ENCODE measurements around the gene PLP2.
A peak's percentile ranks its signal among the peaks of the same experiment; 100 is the strongest.
"Not testable (repeated sequence)": the region's sequence is repeated elsewhere in the genome, so short reads cannot be mapped to it uniquely, and the experiment has no call there.

Gene PLP2

GRCh38 chrX:49164589-49165360, 6.9 kb upstream of the PLP2 start:
- DNase-seq (ENCODE audit: low read depth), result no peak
- no peak overlapping the region for H3K4me3 ChIP-seq (ENCODE audit: low read length)
- TF ChIP-seq CTCF (IDR thresholded peaks at IDR 0.05; ENCODE audit: insufficient read depth, low read depth, low read length, missing control alignments), result no peak

GRCh38 chrX:49165901-49166881, 5.5 kb upstream of the PLP2 start:
- peak; percentile 34 for TF ChIP-seq CTCF (IDR thresholded peaks at IDR 0.05; ENCODE audit: insufficient read depth, low read depth, low read length, missing control alignments)
- peak; percentile 95 for DNase-seq (ENCODE audit: low read depth)
- H3K4me3 ChIP-seq (ENCODE audit: low read length), result peak overlapping the region; percentile 54

- DNase-seq (ENCODE audit: low read depth), result peak; percentile 74
- TF ChIP-seq CTCF (IDR thresholded peaks at IDR 0.05; ENCODE audit: insufficient read depth, low read depth, low read length, missing control alignments), result no peak
- peak overlapping the region; percentile 54 for H3K4me3 ChIP-seq (ENCODE audit: low read length)
Observed at GRCh38 chrX:49166914-49167739, 4.6 kb upstream of the PLP2 start.

GRCh38 chrX:49167740-49168108, 4.0 kb upstream of the PLP2 start:
- TF ChIP-seq CTCF (IDR thresholded peaks at IDR 0.05; ENCODE audit: insufficient read depth, low read depth, low read length, missing control alignments), result no peak
- H3K4me3 ChIP-seq (ENCODE audit: low read length), result peak overlapping the region; percentile 54
- no peak for DNase-seq (ENCODE audit: low read depth)

- no peak for TF ChIP-seq CTCF (IDR thresholded peaks at IDR 0.05; ENCODE audit: insufficient read depth, low read depth, low read length, missing control alignments)
- H3K4me3 ChIP-seq (ENCODE audit: low read length), result peak overlapping the region; percentile 51
- peak; percentile 81 for DNase-seq (ENCODE audit: low read depth)
Observed at GRCh38 chrX:49172280-49172780, 632 bp downstream of the PLP2 start.

- DNase-seq (ENCODE audit: low read depth), result not testable (repeated sequence)
- H3K4me3 ChIP-seq (ENCODE audit: low read length), result peak overlapping the region; percentile 51
Observed at GRCh38 chrX:49173544-49173943, 1.8 kb downstream of the PLP2 start.
